K562 (cell line): ENCODE data around the gene LCN15. TPM values are rescaled to one million over a fixed set of nuclear protein-coding genes. Genes with fewer than 3 reads are reported as not detected.

Experiments used
- CBFA2T2 ChIP-seq: fragments of 450-650 bp; conservative IDR thresholded peaks from 2 replicates; pipeline ENCODE4 v1.6.1; 2017; ENCODE audit warnings: mild to moderate bottlenecking
- CREM ChIP-seq: IDR thresholded peaks from 2 replicates; pipeline ENCODE4 v1.6.1; 2014; ENCODE audit warnings: antibody characterized with exemption, low read depth
- FOXA3 ChIP-seq, 2 experiments: fragments of 450-650 bp in 1 of 2; sonication (generic) in 1 of 2; formaldehyde crosslinking; IDR thresholded peaks in 1 of 2; conservative IDR thresholded peaks in 1 of 2; 2 replicates each; pipeline versions ENCODE4 v1.4.0 to v1.8.0; 2020 to 2022; ENCODE audit warnings: mild to moderate bottlenecking in 2 of 2, missing genetic modification reagents in 1 of 2
- KLF16 ChIP-seq: IDR thresholded peaks from 2 replicates; pipeline ENCODE4 v1.6.1; 2016; ENCODE audit warnings: antibody characterized with exemption
- MBD2 ChIP-seq: sonication (generic); IDR thresholded peaks from 2 replicates; pipeline ENCODE4 v1.6.1; 2016; ENCODE audit warnings: low read depth, borderline replicate concordance
- MTA1 ChIP-seq: fragments of 450-650 bp; IDR thresholded peaks from 2 replicates; pipeline ENCODE4 v1.6.1; 2017; ENCODE audit warnings: borderline replicate concordance
- NEUROD1 ChIP-seq: fragments of 150-350 bp; IDR thresholded peaks from 2 replicates; pipeline ENCODE4 v1.6.1; 2014; ENCODE audit warnings: borderline replicate concordance, low read length, low read depth; ENCODE audit not compliant: partially characterized antibody
- PHTF2 ChIP-seq: fragments of 250-450 bp; sonication (Bioruptor Pico); IDR thresholded peaks from 2 replicates; pipeline ENCODE4 v1.5.0; 2021; ENCODE audit warnings: mild to moderate bottlenecking
- TAF1 ChIP-seq: IDR thresholded peaks from 2 replicates; pipeline ENCODE4 v1.6.1; 2011; ENCODE audit warnings: mild to moderate bottlenecking, low read length, moderate library complexity; ENCODE audit not compliant: insufficient read depth, control insufficient read depth, severe bottlenecking; ENCODE audit errors: extremely low read depth
- TBL1XR1 ChIP-seq, 2 experiments: IDR thresholded peaks; 2 replicates each; pipeline ENCODE4 v1.6.1; 2012; ENCODE audit warnings: improper control_type of control experiment in 2 of 2, low read length in 2 of 2, mild to moderate bottlenecking in 1 of 2
- ZEB2 ChIP-seq: fragments of 450-650 bp; IDR thresholded peaks from 2 replicates; pipeline ENCODE4 v1.6.1; 2016
- polyA plus RNA-seq, 8 experiments: library from polyadenylated mRNA; depleted of rRNA in 4 of 8; stranded (reverse) in 5 of 8; unstranded in 3 of 8; fragments of >200 nt; fragmentation: Nextera tagmentation in 2 of 8; fragmentation: Illumina TruSeq in 1 of 8; extraction: Ambion mirVana in 2 of 8; extraction: Trizol in 1 of 8; gene quantifications; 2 replicates each; pipeline versions ENCODE4 v1.2.1 to v1.2.3, GENCODE V29; 2011 to 2014; ENCODE audit warnings: inconsistent platforms in 1 of 8, missing spikeins in 1 of 8
- total RNA-seq, 7 experiments: library from RNA; depleted of rRNA in 6 of 7; stranded (reverse); fragments of >200 nt in 6 of 7; fragmentation: Illumina TruSeq in 2 of 7; extraction: Trizol in 2 of 7; gene quantifications; 2 replicates each; pipeline versions ENCODE4 v1.2.1 to v1.2.3, GENCODE V29; 2011 to 2021; ENCODE audit warnings: low replicate concordance in 1 of 7
- TF ChIP-seq, protein P1 (sequence below), 2 experiments: fragments of 200-800 bp in 1 of 2; sonication (Bioruptor generic) in 1 of 2; sonication (generic) in 1 of 2; formaldehyde crosslinking in 1 of 2; IDR thresholded peaks in 1 of 2; conservative IDR thresholded peaks in 1 of 2; 2 replicates each; pipeline versions ENCODE4 v1.5.0 to v1.6.1; 2016 to 2020; ENCODE audit warnings: missing compliant biosample characterization in 1 of 2, missing genetic modification characterization in 1 of 2, missing genetic modification reagents in 1 of 2
- TF ChIP-seq, protein P2 (sequence below): sonication (generic); formaldehyde crosslinking; IDR thresholded peaks from 2 replicates; pipeline ENCODE4 v1.8.1; 2023; ENCODE audit warnings: missing genetic modification reagents, mild to moderate bottlenecking, borderline replicate concordance
- TF ChIP-seq, protein P3 (sequence below), 2 experiments: IDR thresholded peaks; 2 replicates each; pipeline ENCODE4 v1.6.1; 2012; ENCODE audit warnings: improper control_type of control experiment in 2 of 2, low read depth in 2 of 2, low read length in 2 of 2, borderline replicate concordance in 1 of 2
- TF ChIP-seq, protein P4 (sequence below): fragments of 450-650 bp; conservative IDR thresholded peaks from 2 replicates; pipeline ENCODE4 v1.6.1; 2016; ENCODE audit warnings: missing genetic modification characterization, low read depth, mild to moderate bottlenecking, control low read depth, missing compliant biosample characterization

Gene LCN15
- total and polyA plus RNA-seq, 9 of the 15 experiments (the other 6 are each of a cell fraction or from before 2014, with no cell fraction given) = 0.66 TPM; not detected in 8

DNA sequence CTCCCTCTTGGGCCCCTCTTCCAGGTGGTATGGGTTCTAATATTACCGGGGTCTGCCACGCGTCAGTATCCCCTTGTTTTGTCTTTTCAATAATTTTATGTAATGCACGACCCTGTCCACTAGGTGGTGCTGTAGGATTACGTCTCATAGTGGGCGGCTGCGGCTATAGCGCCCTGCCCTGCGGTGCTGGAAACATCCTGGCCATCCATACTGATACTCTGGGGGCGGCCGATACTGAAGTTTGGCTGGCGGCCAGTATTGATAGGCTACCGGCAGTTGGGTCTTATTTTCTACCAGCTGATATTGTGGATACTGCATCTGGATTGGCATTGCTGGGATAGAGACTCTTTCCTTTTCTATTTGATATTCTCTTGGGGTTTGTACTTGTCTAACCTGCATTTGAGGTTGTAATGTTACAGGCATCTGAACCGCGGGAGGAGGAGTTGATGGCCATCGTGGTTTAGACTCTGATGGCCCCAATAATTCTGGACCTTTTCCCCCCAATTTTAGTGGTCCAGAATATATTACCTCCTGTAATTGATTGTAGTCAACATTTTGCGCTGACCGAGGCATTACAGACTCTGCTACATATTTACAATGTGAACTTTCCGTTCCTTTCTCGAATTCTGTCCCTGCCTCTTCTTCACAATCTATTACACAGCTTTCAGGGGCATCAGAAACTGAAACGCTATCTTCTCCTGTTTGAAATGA is 23.5 kb upstream of the LCN15 start (continued):
- TF ChIP-seq TBL1XR1 (IDR thresholded peaks at IDR 0.05; ENCODE audit: low read length in 2 of 2) = 0 out of 4 replicates have a peak, but pooled peaks of 1 of the 2 experiments have one; percentile 29
- 0 out of 2 replicates have a peak, but pooled peaks have one; percentile 40 for TF ChIP-seq KLF16
- no peak for TF ChIP-seq MBD2
- TF ChIP-seq, protein P1, sequence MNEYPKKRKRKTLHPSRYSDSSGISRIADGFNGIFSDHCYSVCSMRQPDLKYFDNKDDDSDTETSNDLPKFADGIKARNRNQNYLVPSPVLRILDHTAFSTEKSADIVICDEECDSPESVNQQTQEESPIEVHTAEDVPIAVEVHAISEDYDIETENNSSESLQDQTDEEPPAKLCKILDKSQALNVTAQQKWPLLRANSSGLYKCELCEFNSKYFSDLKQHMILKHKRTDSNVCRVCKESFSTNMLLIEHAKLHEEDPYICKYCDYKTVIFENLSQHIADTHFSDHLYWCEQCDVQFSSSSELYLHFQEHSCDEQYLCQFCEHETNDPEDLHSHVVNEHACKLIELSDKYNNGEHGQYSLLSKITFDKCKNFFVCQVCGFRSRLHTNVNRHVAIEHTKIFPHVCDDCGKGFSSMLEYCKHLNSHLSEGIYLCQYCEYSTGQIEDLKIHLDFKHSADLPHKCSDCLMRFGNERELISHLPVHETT (CRISPR knock-in tag; conservative IDR thresholded peaks at IDR 0.05 in 1 of 2, IDR thresholded peaks at IDR 0.05 in 1 of 2) = 0 out of 4 replicates have a peak, but pooled peaks of 1 of the 2 experiments have one; percentile 29
- TF ChIP-seq CREM = peak; percentile 51
- TF ChIP-seq, protein P2, sequence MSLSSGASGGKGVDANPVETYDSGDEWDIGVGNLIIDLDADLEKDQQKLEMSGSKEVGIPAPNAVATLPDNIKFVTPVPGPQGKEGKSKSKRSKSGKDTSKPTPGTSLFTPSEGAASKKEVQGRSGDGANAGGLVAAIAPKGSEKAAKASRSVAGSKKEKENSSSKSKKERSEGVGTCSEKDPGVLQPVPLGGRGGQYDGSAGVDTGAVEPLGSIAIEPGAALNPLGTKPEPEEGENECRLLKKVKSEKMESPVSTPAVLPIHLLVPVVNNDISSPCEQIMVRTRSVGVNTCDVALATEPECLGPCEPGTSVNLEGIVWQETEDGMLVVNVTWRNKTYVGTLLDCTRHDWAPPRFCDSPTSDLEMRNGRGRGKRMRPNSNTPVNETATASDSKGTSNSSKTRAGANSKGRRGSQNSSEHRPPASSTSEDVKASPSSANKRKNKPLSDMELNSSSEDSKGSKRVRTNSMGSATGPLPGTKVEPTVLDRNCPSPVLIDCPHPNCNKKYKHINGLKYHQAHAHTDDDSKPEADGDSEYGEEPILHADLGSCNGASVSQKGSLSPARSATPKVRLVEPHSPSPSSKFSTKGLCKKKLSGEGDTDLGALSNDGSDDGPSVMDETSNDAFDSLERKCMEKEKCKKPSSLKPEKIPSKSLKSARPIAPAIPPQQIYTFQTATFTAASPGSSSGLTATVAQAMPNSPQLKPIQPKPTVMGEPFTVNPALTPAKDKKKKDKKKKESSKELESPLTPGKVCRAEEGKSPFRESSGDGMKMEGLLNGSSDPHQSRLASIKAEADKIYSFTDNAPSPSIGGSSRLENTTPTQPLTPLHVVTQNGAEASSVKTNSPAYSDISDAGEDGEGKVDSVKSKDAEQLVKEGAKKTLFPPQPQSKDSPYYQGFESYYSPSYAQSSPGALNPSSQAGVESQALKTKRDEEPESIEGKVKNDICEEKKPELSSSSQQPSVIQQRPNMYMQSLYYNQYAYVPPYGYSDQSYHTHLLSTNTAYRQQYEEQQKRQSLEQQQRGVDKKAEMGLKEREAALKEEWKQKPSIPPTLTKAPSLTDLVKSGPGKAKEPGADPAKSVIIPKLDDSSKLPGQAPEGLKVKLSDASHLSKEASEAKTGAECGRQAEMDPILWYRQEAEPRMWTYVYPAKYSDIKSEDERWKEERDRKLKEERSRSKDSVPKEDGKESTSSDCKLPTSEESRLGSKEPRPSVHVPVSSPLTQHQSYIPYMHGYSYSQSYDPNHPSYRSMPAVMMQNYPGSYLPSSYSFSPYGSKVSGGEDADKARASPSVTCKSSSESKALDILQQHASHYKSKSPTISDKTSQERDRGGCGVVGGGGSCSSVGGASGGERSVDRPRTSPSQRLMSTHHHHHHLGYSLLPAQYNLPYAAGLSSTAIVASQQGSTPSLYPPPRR = no peak
- TF ChIP-seq, protein P3, sequence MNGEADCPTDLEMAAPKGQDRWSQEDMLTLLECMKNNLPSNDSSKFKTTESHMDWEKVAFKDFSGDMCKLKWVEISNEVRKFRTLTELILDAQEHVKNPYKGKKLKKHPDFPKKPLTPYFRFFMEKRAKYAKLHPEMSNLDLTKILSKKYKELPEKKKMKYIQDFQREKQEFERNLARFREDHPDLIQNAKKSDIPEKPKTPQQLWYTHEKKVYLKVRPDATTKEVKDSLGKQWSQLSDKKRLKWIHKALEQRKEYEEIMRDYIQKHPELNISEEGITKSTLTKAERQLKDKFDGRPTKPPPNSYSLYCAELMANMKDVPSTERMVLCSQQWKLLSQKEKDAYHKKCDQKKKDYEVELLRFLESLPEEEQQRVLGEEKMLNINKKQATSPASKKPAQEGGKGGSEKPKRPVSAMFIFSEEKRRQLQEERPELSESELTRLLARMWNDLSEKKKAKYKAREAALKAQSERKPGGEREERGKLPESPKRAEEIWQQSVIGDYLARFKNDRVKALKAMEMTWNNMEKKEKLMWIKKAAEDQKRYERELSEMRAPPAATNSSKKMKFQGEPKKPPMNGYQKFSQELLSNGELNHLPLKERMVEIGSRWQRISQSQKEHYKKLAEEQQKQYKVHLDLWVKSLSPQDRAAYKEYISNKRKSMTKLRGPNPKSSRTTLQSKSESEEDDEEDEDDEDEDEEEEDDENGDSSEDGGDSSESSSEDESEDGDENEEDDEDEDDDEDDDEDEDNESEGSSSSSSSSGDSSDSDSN (IDR thresholded peaks at IDR 0.05; ENCODE audit: borderline replicate concordance in 1 of 2, low read depth in 2 of 2, low read length in 2 of 2) = 0 out of 4 replicates have a peak, but pooled peaks of 1 of the 2 experiments have one; percentile 39
- TF ChIP-seq NEUROD1 = peak; percentile 16
- TF ChIP-seq, protein P4, sequence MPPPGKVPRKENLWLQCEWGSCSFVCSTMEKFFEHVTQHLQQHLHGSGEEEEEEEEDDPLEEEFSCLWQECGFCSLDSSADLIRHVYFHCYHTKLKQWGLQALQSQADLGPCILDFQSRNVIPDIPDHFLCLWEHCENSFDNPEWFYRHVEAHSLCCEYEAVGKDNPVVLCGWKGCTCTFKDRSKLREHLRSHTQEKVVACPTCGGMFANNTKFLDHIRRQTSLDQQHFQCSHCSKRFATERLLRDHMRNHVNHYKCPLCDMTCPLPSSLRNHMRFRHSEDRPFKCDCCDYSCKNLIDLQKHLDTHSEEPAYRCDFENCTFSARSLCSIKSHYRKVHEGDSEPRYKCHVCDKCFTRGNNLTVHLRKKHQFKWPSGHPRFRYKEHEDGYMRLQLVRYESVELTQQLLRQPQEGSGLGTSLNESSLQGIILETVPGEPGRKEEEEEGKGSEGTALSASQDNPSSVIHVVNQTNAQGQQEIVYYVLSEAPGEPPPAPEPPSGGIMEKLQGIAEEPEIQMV (tag) = no peak
- TF ChIP-seq TAF1 = no peak
- TF ChIP-seq FOXA3 (CRISPR knock-in tag; conservative IDR thresholded peaks at IDR 0.05 in 1 of 2, IDR thresholded peaks at IDR 0.05 in 1 of 2) = no peak
- no peak for TF ChIP-seq MTA1
- no peak for TF ChIP-seq PHTF2 (CRISPR knock-in tag)
- peak; percentile 44; the same call in 1 of the 2 replicates for TF ChIP-seq ZEB2
- 0 out of 2 replicates have a peak, but pooled peaks have one; percentile 16 for TF ChIP-seq CBFA2T2
